Neuronal stem cell (in vitro differentiated cells): ENCODE data around the gene LRRC23.

Experiments
- DNase-seq: peaks from one replicate; pipeline ENCODE4 v3.0.0-alpha.2; 2013; ENCODE audit warnings: low spot score
- H2AFZ ChIP-seq: one replicate; pipeline ENCODE4 v1.6.1; 2013; ENCODE audit warnings: mild to moderate bottlenecking, low read length, inconsistent platforms
- H2AK5ac ChIP-seq: 2 replicates; pipeline ENCODE4 v1.6.1; 2013; ENCODE audit warnings: low read depth, mild to moderate bottlenecking, inconsistent platforms, low read length, moderate library complexity, mixed read lengths
- H2BK120ac ChIP-seq: 2 replicates; pipeline ENCODE4 v1.6.1; 2013; ENCODE audit warnings: low read depth, mild to moderate bottlenecking, inconsistent platforms, low read length, moderate library complexity, mixed read lengths
- H2BK12ac ChIP-seq: one replicate; pipeline ENCODE4 v1.6.1; 2013; ENCODE audit warnings: low read length, inconsistent platforms
- H2BK15ac ChIP-seq: 2 replicates; pipeline ENCODE4 v1.6.1; 2013; ENCODE audit warnings: mild to moderate bottlenecking, low read length, inconsistent platforms, mixed read lengths
- H2BK5ac ChIP-seq: one replicate; pipeline ENCODE4 v1.6.1; 2013; ENCODE audit warnings: inconsistent platforms, mild to moderate bottlenecking, low read length, moderate library complexity
- H3K14ac ChIP-seq: one replicate; pipeline ENCODE4 v1.6.1; 2013; ENCODE audit warnings: low read length, inconsistent platforms
- H3K18ac ChIP-seq: 2 replicates; pipeline ENCODE4 v1.6.1; 2013; ENCODE audit warnings: low read length, inconsistent platforms
- H3K23ac ChIP-seq: 2 replicates; pipeline ENCODE4 v1.6.1; 2013; ENCODE audit warnings: low read depth, mild to moderate bottlenecking, mixed read lengths, low read length, inconsistent platforms; ENCODE audit not compliant: poor library complexity
- H3K27ac ChIP-seq: replicated peaks from 3 replicates; pipeline ENCODE4 v1.5.1; 2013; ENCODE audit warnings: low read length, inconsistent platforms
- H3K27me3 ChIP-seq, 3 experiments: 2 replicates each; pipeline ENCODE4 v1.6.1; 2013; ENCODE audit warnings: low read length in 3 of 3, mild to moderate bottlenecking in 2 of 3, inconsistent platforms in 1 of 3, low read depth in 1 of 3, mixed read lengths in 1 of 3, moderate library complexity in 1 of 3; ENCODE audit not compliant: control insufficient read depth in 3 of 3, insufficient read depth in 3 of 3
- H3K36me3 ChIP-seq, 2 donors: replicated peaks in 1 of 2; 2 replicates each; pipeline ENCODE4 v1.6.1; 2013; ENCODE audit warnings: low read length in 2 of 2; ENCODE audit not compliant: control insufficient read depth in 2 of 2, insufficient read depth in 2 of 2
- H3K4ac ChIP-seq: 2 replicates; pipeline ENCODE4 v1.6.1; 2013; ENCODE audit warnings: inconsistent platforms, mild to moderate bottlenecking, low read length, moderate library complexity
- H3K4me1 ChIP-seq, 2 donors: 1 replicate in 1 of 2; 2 replicates in 1 of 2; pipeline ENCODE4 v1.6.1; 2013; ENCODE audit warnings: low read length in 2 of 2, low read depth in 1 of 2; ENCODE audit not compliant: control insufficient read depth in 2 of 2, insufficient read depth in 1 of 2
- H3K4me2 ChIP-seq: one replicate; pipeline ENCODE4 v1.6.1; 2013; ENCODE audit warnings: mild to moderate bottlenecking, low read length, inconsistent platforms; ENCODE audit not compliant: insufficient read depth, poor library complexity, severe bottlenecking
- H3K4me3 ChIP-seq, 2 donors: 2 replicates each; pipeline ENCODE4 v1.5.1; 2013; ENCODE audit warnings: low read length in 2 of 2, mild to moderate bottlenecking in 2 of 2, inconsistent platforms in 1 of 2, moderate library complexity in 1 of 2
- H3K79me1 ChIP-seq: one replicate; pipeline ENCODE4 v1.6.1; 2013; ENCODE audit warnings: low read depth, mild to moderate bottlenecking, inconsistent platforms, low read length, moderate library complexity
- H3K9ac ChIP-seq: one replicate; pipeline ENCODE4 v1.6.1; 2013; ENCODE audit warnings: mild to moderate bottlenecking, low read depth, low read length, inconsistent platforms; ENCODE audit not compliant: poor library complexity
- H3K9me3 ChIP-seq, 2 donors: replicated peaks in 1 of 2; 2 replicates each; pipeline versions ENCODE3 to v1.6.1; 2013; ENCODE audit warnings: low read length in 2 of 2, mild to moderate bottlenecking in 2 of 2, inconsistent platforms in 1 of 2, low read depth in 1 of 2, mixed read lengths in 1 of 2, moderate library complexity in 1 of 2; ENCODE audit not compliant: control insufficient read depth in 2 of 2, insufficient read depth in 1 of 2
- H4K8ac ChIP-seq: one replicate; pipeline ENCODE4 v1.6.1; 2013; ENCODE audit warnings: low read depth, mild to moderate bottlenecking, inconsistent platforms, low read length, moderate library complexity
- H4K91ac ChIP-seq: one replicate; pipeline ENCODE4 v1.6.1; 2013; ENCODE audit warnings: low read length, low read depth, mild to moderate bottlenecking, inconsistent platforms; ENCODE audit not compliant: poor library complexity
- WGBS, 2 donors: extraction: QIAGEN DNeasy Blood & Tissue Kit; methylation state at CpG; one replicate each; pipeline ENCODE4 v1.1.7; 2013; ENCODE audit warnings: missing lambda C conversion rate in 2 of 2, mixed read lengths in 1 of 2; ENCODE audit not compliant: insufficient read length in 2 of 2, insufficient replicate concordance in 1 of 2; ENCODE audit errors: extremely low coverage in 2 of 2; 5-methylcytosine and 5-hydroxymethylcytosine counted together

The LRRC23 gene

DNA sequence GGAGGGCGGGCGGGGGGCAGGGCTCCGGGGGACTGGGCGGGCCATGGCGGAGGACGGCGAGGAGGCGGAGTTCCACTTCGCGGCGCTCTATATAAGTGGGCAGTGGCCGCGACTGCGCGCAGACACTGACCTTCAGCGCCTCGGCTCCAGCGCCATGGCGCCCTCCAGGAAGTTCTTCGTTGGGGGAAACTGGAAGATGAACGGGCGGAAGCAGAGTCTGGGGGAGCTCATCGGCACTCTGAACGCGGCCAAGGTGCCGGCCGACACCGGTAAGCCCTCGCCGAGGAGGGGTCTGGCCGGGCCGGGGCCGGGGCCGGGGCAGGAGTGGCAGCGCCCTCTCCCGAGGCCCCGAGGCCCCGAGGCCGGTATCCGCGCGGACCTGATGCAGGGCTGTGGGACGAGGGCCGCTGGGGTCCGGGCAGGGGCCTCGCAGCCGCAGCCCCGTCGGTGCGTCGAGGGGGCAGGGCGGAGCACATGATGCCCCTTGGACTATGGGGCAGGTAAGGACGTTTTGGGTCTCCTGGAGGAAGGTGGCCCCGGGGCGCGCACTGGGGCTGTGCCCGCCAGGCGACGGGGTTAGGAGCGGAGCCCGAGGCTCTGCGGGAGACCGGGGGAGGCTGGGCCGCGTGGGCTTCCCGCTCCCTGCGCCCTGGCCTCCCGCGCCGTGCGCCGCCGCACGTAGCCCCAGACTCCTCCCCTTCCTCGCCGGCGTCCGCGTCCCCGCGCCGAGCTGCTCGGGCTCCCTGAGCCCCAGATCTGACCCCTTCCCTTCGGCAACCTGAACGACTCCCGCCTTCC is 37.0 kb upstream of the LRRC23 start, which contains the start of gene TPI1:
TSS of gene TPI1 (plus strand) at position 119 of the 798 bp plus-strand sequence. CDS start at position 155, 36 bp downstream.
- Histone ChIP-seq H3K18ac (peak within 1 kb of the TSS; percentile 99), H3K9ac (peak within 1 kb of the TSS; percentile 99), H3K9me3 (peaks cover 0 to 2% of the 10 kb centered on the region in 2 donors), H3K4me3 (peak within 1 kb of the TSS; percentile 74 to 95), H3K14ac (peak within 1 kb of the TSS; percentile 85), H3K79me1 (peaks cover 8% of the 10 kb centered on the region), H4K91ac (peak within 1 kb of the TSS; percentile 80), H2BK5ac (peak within 1 kb of the TSS; percentile 95), H2BK12ac (peak within 1 kb of the TSS; percentile 33), H2BK120ac (peak within 1 kb of the TSS; percentile 69), H3K4ac (peak within 1 kb of the TSS; percentile 69), H2BK15ac (peak within 1 kb of the TSS; percentile 43), H2AFZ (peak within 1 kb of the TSS; percentile 84), H3K4me2 (peak within 1 kb of the TSS; percentile 92), H4K8ac (no peak within 1 kb of the TSS), H3K23ac (peak within 1 kb of the TSS; percentile 87), H3K27me3 (no peaks in the 10 kb centered on the region), H3K27ac (peak within 1 kb of the TSS; percentile 64), H3K4me1 (peaks cover 13 to 22% of the 10 kb centered on the region in 2 donors), H3K36me3 (peaks cover 30 to 74% of the 10 kb centered on the region in 2 donors), H2AK5ac (peak within 1 kb of the TSS; percentile 96)
- no CpG with 5 or more reads among the region's 86 CpGs for WGBS, 2 donors
- no peak for DNase-seq

- Histone ChIP-seq H3K14ac (peak overlapping the region; percentile 25), H3K9me3 (peaks cover 0 to 2% of the 10 kb centered on the region in 2 donors), H4K91ac (no peak overlapping the region), H3K4ac (no peak overlapping the region), H3K23ac (peak overlapping the region; percentile 87), H2AFZ (peak overlapping the region; percentile 77), H2BK12ac (no peak overlapping the region), H2BK120ac (no peak overlapping the region), H3K79me1 (peaks cover 8% of the 10 kb centered on the region), H4K8ac (no peak overlapping the region), H2BK15ac (peak overlapping the region; percentile 41), H3K36me3 (peaks cover 26 to 66% of the 10 kb centered on the region in 2 donors), H3K27ac (peak overlapping the region; percentile 11), H3K4me2 (peak overlapping the region; percentile 87), H2BK5ac (peak overlapping the region; percentile 95), H3K4me3 (peak overlapping the region; percentile 74 to 95), H3K18ac (peak overlapping the region; percentile 99), H3K27me3 (no peaks in the 10 kb centered on the region), H3K4me1 (peaks cover 15 to 22% of the 10 kb centered on the region in 2 donors), H2AK5ac (peak overlapping the region; percentile 96), H3K9ac (peak overlapping the region; percentile 99)
- peak; percentile 20 for DNase-seq
- WGBS, 2 donors: no CpG with 5 or more reads among the region's 22 CpGs
These were observed 36.2 kb upstream of the LRRC23 start for GRCh38 chr12:6868211-6869048.

DNA sequence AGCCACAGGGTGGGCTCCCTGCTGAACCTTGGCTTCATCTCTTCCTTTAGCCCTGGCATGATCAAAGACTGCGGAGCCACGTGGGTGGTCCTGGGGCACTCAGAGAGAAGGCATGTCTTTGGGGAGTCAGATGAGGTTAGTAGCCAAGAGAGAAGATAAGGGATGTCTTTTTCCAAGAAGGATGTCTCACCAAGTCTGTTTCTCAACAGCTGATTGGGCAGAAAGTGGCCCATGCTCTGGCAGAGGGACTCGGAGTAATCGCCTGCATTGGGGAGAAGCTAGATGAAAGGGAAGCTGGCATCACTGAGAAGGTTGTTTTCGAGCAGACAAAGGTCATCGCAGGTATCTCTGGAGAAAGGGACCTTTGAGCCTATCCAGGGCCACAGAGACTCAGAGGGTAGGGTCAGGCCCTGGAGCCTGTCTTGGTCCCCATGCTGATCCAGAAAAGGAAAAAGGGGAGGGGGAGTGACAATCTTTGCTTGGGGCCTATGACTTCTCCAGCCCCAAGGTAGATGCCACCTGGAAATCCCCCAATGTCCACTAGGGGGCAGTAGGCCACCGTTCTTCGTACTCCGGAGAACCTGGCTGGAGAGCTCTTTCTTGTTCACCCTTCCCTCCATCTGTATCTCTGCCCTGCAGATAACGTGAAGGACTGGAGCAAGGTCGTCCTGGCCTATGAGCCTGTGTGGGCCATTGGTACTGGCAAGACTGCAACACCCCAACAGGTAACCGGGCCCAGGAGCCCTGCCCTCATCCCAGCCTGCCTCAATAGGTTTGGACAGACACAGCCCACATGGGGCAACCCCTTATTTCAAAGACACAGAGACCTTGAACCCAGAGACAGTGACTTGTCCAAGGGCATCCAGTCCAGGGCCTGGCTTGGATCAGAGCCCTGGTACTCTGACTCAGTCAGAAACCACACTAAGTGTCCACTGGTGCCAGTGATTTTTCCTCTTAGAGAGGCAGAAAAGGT is 35.3 kb upstream of the LRRC23 start:
- Histone ChIP-seq H2AFZ (no peak overlapping the region), H3K79me1 (peaks cover 8% of the 10 kb centered on the region), H3K9me3 (peaks cover 0 to 2% of the 10 kb centered on the region in 2 donors), H2BK15ac (no peak overlapping the region), H2AK5ac (no peak overlapping the region), H3K4ac (no peak overlapping the region), H3K9ac (no peak overlapping the region), H2BK120ac (no peak overlapping the region), H3K36me3 (peaks cover 23 to 57% of the 10 kb centered on the region in 2 donors), H3K27me3 (no peaks in the 10 kb centered on the region), H3K18ac (no peak overlapping the region), H3K4me2 (peak overlapping the region; percentile 87), H2BK5ac (no peak overlapping the region), H3K27ac (no peak overlapping the region), H3K23ac (no peak overlapping the region), H3K14ac (no peak overlapping the region), H3K4me1 (peaks cover 15 to 22% of the 10 kb centered on the region in 2 donors), H2BK12ac (no peak overlapping the region), H4K8ac (no peak overlapping the region), H3K4me3 (peak overlapping the region; percentile 2 to 74), H4K91ac (no peak overlapping the region)
- no CpG with 5 or more reads among the region's 12 CpGs for WGBS, 2 donors
- peak; percentile 87 for DNase-seq
